Right lobe of liver (tissue), 4 donors: Measurements from ENCODE around the gene SEMA6C.
"Not testable (repeated sequence)": the region's sequence is repeated elsewhere in the genome, so short reads cannot be mapped to it uniquely, and the experiment has no call there.

Source experiments
- CTCF ChIP-seq, 4 donors: fragments of 200-600 bp in 3 of 4; fragments of 450-650 bp in 1 of 4; IDR thresholded peaks; one replicate each; pipeline versions ENCODE4 v1.5.1 to v1.8.0; 2016 to 2022; ENCODE audit warnings: antibody characterized with exemption in 4 of 4, mild to moderate bottlenecking in 2 of 4
- POLR2A ChIP-seq: fragments of 450-650 bp; IDR thresholded peaks from one replicate; pipeline ENCODE4 v1.6.1; 2017; ENCODE audit warnings: antibody characterized with exemption, mild to moderate bottlenecking
- donor health status: DM: no; HTN: no; CAD: no.
- donor health status: DM: no; HTN: no; CAD: no.
- donor health status: DM: no; HTN: yes; CAD: no.

GRCh38 chr1:151194894-151195594 is 48.6 kb upstream of the SEMA6C start:
- TF ChIP-seq POLR2A; CTCF (IDR thresholded peaks at IDR 0.05): not testable (repeated sequence)
